Panc1 (cell line): ENCODE measurements around the gene NCKAP5L. TPM values are rescaled to one million over a fixed set of nuclear protein-coding genes. Genes with fewer than 3 reads are reported as not detected.

Experiments
- ATAC-seq: fragments of 200-7000 bp; cut with Tn5 transposase; 2 replicates; pipeline ENCODE4 v1.9.1; 2020; ENCODE audit warnings: mild to moderate bottlenecking, moderate library complexity
- BruUV-seq: library from RNA; stranded (reverse); fragments of 400-500 nt; replicated peaks from 2 replicates; lab custom pipeline; 2021; lab: Mats Ljungman, UMichigan
- CTCF ChIA-PET: fragments of 300-600 bp; sonication (Branson Sonifier 250); formaldehyde crosslinking; loops from one replicate; lab custom pipeline; 2022; ENCODE audit warnings: antibody characterized with exemption; lab: Charles Lee
- POLR2A ChIA-PET: fragments of 300-600 bp; sonication (Branson Sonifier 250); formaldehyde crosslinking; loops from one replicate; lab custom pipeline; 2022; ENCODE audit warnings: antibody characterized with exemption; lab: Charles Lee
- DNase-seq: peaks from one replicate; pipeline ENCODE4 v3.0.0-alpha.2; 2010; ENCODE audit warnings: low read depth, low spot score
- H3K27ac ChIP-seq: 2 replicates; pipeline ENCODE4 v1.5.1; 2011; ENCODE audit warnings: mild to moderate bottlenecking, low read length, inconsistent platforms
- H3K27me3 ChIP-seq: fragments of 200-500 bp; sonication (Bioruptor generic); 2 replicates; pipeline ENCODE4 v1.6.0; 2014; ENCODE audit warnings: low read length, inconsistent platforms; ENCODE audit not compliant: control insufficient read depth, insufficient read depth
- H3K36me3 ChIP-seq: fragments of 200-500 bp; sonication (Bioruptor generic); 2 replicates; pipeline ENCODE4 v1.5.1; 2014; ENCODE audit warnings: inconsistent platforms, mild to moderate bottlenecking, low read length, moderate library complexity; ENCODE audit not compliant: control insufficient read depth, insufficient read depth
- H3K4me1 ChIP-seq: 2 replicates; pipeline ENCODE4 v1.5.1; 2011; ENCODE audit warnings: inconsistent platforms, mild to moderate bottlenecking, low read length, moderate library complexity; ENCODE audit not compliant: control insufficient read depth, insufficient read depth
- H3K4me3 ChIP-seq, 2 experiments: 2 replicates each; pipeline ENCODE4 v1.5.1; 2011 to 2012; ENCODE audit warnings: low read depth in 2 of 2, low read length in 2 of 2, mild to moderate bottlenecking in 2 of 2, inconsistent platforms in 1 of 2, moderate library complexity in 1 of 2
- H3K9me3 ChIP-seq: fragments of 200-500 bp; sonication (Bioruptor generic); 2 replicates; pipeline ENCODE4 v1.5.1; 2014; ENCODE audit warnings: low read depth, mild to moderate bottlenecking, inconsistent platforms, low read length, moderate library complexity; ENCODE audit not compliant: control insufficient read depth, insufficient read depth
- CTCF ChIP-seq: fragments of 450-650 bp; IDR thresholded peaks from 2 replicates; pipeline ENCODE4 v1.5.1; 2017; ENCODE audit warnings: mild to moderate bottlenecking
- POLR2AphosphoS5 ChIP-seq: IDR thresholded peaks from 2 replicates; pipeline ENCODE4 v1.6.1; 2012; ENCODE audit warnings: mild to moderate bottlenecking, low read depth, low read length, moderate library complexity
- REST ChIP-seq, 2 experiments: IDR thresholded peaks; 2 replicates each; pipeline ENCODE4 v1.6.1; 2011 to 2012; ENCODE audit warnings: low read depth in 2 of 2, control low read depth in 1 of 2, low read length in 1 of 2, mild to moderate bottlenecking in 1 of 2, moderate library complexity in 1 of 2; ENCODE audit not compliant: insufficient read depth in 1 of 2
- SIN3A ChIP-seq: IDR thresholded peaks from 2 replicates; pipeline ENCODE4 v1.6.1; 2012; ENCODE audit warnings: low read depth, mild to moderate bottlenecking, low read length, moderate library complexity, borderline replicate concordance; ENCODE audit not compliant: insufficient read depth
- TCF7L2 ChIP-seq: IDR thresholded peaks from 2 replicates; pipeline ENCODE4 v1.6.1; 2011; ENCODE audit warnings: mild to moderate bottlenecking, low read depth, low read length, inconsistent platforms
- in situ Hi-C: cut with HindIII; loops from 2 replicates; pipeline ENCODE4 v1.10.0; 2016; ENCODE audit warnings: low sequenced_read_pairs, low pct_unique_long_range_greater_than_20kb
- intact Hi-C: fragments of 100-400 bp; cut with micrococcal nuclease; formaldehyde crosslinking; loops from one replicate; pipeline ENCODE4 v1.10.0; 2022; ENCODE audit not compliant: unreplicated experiment
- total RNA-seq: library from RNA; stranded (reverse); gene quantifications from one replicate; pipeline ENCODE4 v1.2.1, GENCODE V29; 2021; ENCODE audit not compliant: unreplicated experiment

The NCKAP5L gene
- total RNA-seq, 1 experiment from 2014 or later: 17.3 TPM

- Histone ChIP-seq H3K4me3 (no peak overlapping the region), H3K9me3 (no peaks in the 10 kb centered on the region), H3K4me1 (no peaks in the 10 kb centered on the region), H3K27ac (no peak overlapping the region), H3K36me3 (no peaks in the 10 kb centered on the region), H3K27me3 (no peaks in the 10 kb centered on the region)
- no peak for DNase-seq
- ATAC-seq: no peak
- intact Hi-C loops: no loop called here
- ChIA-PET CTCF (no interaction called here), POLR2A (no interaction called here)
- TF ChIP-seq REST (IDR thresholded peaks at IDR 0.05; ENCODE audit: insufficient read depth in 1 of 2, low read depth in 2 of 2, low read length in 1 of 2) (no peak), POLR2AphosphoS5 (no peak), TCF7L2 (no peak), CTCF (no peak), SIN3A (no peak)
- in situ Hi-C loops: no loop called here
- no TSS peak for BruUV-seq
These were observed 31.4 kb downstream of the NCKAP5L start for GRCh38 chr12:49796606-49797448.

- DNase-seq (no peak), ATAC-seq (no peak)
- intact Hi-C loops: no loop called here
- Histone ChIP-seq H3K4me1 (no peaks in the 10 kb centered on the region), H3K36me3 (no peaks in the 10 kb centered on the region), H3K27me3 (no peaks in the 10 kb centered on the region), H3K9me3 (no peaks in the 10 kb centered on the region), H3K27ac (no peak overlapping the region), H3K4me3 (no peak overlapping the region)
- no TSS peak for BruUV-seq
- TF ChIP-seq SIN3A (no peak), REST (IDR thresholded peaks at IDR 0.05; ENCODE audit: insufficient read depth in 1 of 2, low read depth in 2 of 2, low read length in 1 of 2) (no peak), POLR2AphosphoS5 (no peak), CTCF (no peak), TCF7L2 (no peak)
- CTCF ChIA-PET: no interaction called here
- in situ Hi-C loops: no loop called here
- POLR2A ChIA-PET: interaction anchor here (0.6 kb wide), 1 partner anchor 108 kb away, joined by 5 read pairs; no protein-coding TSS in a partner anchor
These were observed 32.1 kb downstream of the NCKAP5L start for GRCh38 chr12:49796155-49796554.
